HepG2 (cell line): ENCODE results near the gene BTD.

Source experiments
- CHD2 ChIP-seq: IDR thresholded peaks from 2 replicates; pipeline ENCODE4 v1.6.1; 2011; ENCODE audit warnings: low read depth, low read length, improper control_type of control experiment
- CTCF ChIP-seq: sonication (generic); formaldehyde crosslinking; IDR thresholded peaks from 2 replicates; pipeline ENCODE4 v1.5.0; 2020; ENCODE audit warnings: mild to moderate bottlenecking, missing genetic modification reagents, moderate library complexity
- EP300 ChIP-seq, 3 experiments: sonication (generic) in 1 of 3; formaldehyde crosslinking in 1 of 3; IDR thresholded peaks; 2 replicates each; pipeline versions ENCODE4 v1.5.1 to v1.6.1; 2011 to 2020; ENCODE audit warnings: low read depth in 2 of 3, low read length in 2 of 3, borderline replicate concordance in 1 of 3, improper control_type of control experiment in 1 of 3, mild to moderate bottlenecking in 1 of 3, missing genetic modification reagents in 1 of 3, moderate library complexity in 1 of 3
- FOXK2 ChIP-seq: fragments of 450-650 bp; IDR thresholded peaks from 2 replicates; pipeline ENCODE4 v1.6.1; 2016
- POLR2AphosphoS5 ChIP-seq: IDR thresholded peaks from 2 replicates; pipeline ENCODE4 v1.6.1; 2012; ENCODE audit warnings: low read depth, low read length
- ZFX ChIP-seq: sonication (generic); formaldehyde crosslinking; IDR thresholded peaks from 2 replicates; pipeline ENCODE4 v1.4.0; 2020; ENCODE audit warnings: mild to moderate bottlenecking, low read depth, missing genetic modification reagents, moderate library complexity
- ZNF687 ChIP-seq: sonication (generic); formaldehyde crosslinking; IDR thresholded peaks from 2 replicates; pipeline ENCODE4 v1.5.1; 2020; ENCODE audit warnings: mild to moderate bottlenecking, missing genetic modification reagents, moderate library complexity
- ZNF713 ChIP-seq: sonication (generic); formaldehyde crosslinking; IDR thresholded peaks from 2 replicates; pipeline ENCODE4 v1.4.0; 2020; ENCODE audit warnings: mild to moderate bottlenecking, missing genetic modification reagents

DNA sequence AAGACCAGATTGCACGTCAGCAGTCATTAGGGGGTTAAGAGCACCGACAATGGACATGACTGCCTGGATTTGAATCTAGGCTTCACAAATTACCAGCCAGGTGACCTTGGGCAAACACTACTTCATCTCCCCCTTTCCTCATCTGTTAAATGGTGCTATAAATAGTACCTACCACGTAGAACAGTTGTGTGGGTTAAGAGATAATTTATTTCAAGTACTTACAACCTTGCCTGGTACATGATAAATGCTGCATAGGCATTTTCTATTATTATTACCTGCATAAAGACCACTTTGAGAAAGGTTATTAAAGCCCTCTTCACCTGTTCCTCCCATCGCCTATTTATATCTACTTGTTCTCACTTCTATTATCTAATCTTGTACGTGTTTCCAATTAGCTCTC lies 64.7 kb downstream of the BTD start:
- TF ChIP-seq ZNF713 (CRISPR knock-in tag) (no peak), CHD2 (no peak), ZFX (CRISPR knock-in tag) (no peak), CTCF (CRISPR knock-in tag) (no peak), POLR2AphosphoS5 (no peak), ZNF687 (no peak), FOXK2 (no peak), EP300 (IDR thresholded peaks at IDR 0.05; ENCODE audit: low read depth in 2 of 2, low read length in 2 of 2) (no peak), EP300 (CRISPR knock-in tag; IDR thresholded peaks at IDR 0.05; ENCODE audit: borderline replicate concordance) (no peak)
